H9 (cell line): ENCODE data around the gene STK11IP. TPM values are rescaled to one million over a fixed set of nuclear protein-coding genes. Genes with fewer than 3 reads are reported as not detected.

Experiments
- DNase-seq: peaks from one replicate; pipeline ENCODE4 v3.0.0-alpha.2; 2017
- H2AFZ ChIP-seq: one replicate; pipeline ENCODE4 v1.6.1; 2013; ENCODE audit warnings: mild to moderate bottlenecking, low read length, control low read depth, moderate library complexity
- H2AK5ac ChIP-seq: 2 replicates; pipeline ENCODE4 v1.6.1; 2013; ENCODE audit warnings: low read length, control low read depth, mixed read lengths; ENCODE audit not compliant: insufficient read length
- H2BK120ac ChIP-seq: one replicate; pipeline ENCODE4 v1.6.1; 2013; ENCODE audit warnings: low read depth, mild to moderate bottlenecking, low read length, control low read depth, inconsistent platforms; ENCODE audit not compliant: poor library complexity, severe bottlenecking
- H2BK12ac ChIP-seq: 2 replicates; pipeline ENCODE4 v1.6.1; 2013; ENCODE audit warnings: low read length, control low read depth, mixed read lengths, low read depth; ENCODE audit not compliant: insufficient read length
- H2BK15ac ChIP-seq: 2 replicates; pipeline ENCODE4 v1.6.1; 2013; ENCODE audit warnings: low read depth, low read length, control low read depth
- H2BK20ac ChIP-seq: one replicate; pipeline ENCODE4 v1.6.1; 2013; ENCODE audit warnings: low read depth, mild to moderate bottlenecking, low read length, control low read depth, inconsistent platforms; ENCODE audit not compliant: poor library complexity, severe bottlenecking
- H2BK5ac ChIP-seq: 2 replicates; pipeline ENCODE4 v1.6.1; 2013; ENCODE audit warnings: low read length, control low read depth, mixed read lengths; ENCODE audit not compliant: insufficient read length
- H3K14ac ChIP-seq: 2 replicates; pipeline ENCODE4 v1.6.1; 2013; ENCODE audit warnings: low read length, control low read depth; ENCODE audit not compliant: insufficient read depth
- H3K18ac ChIP-seq: 2 replicates; pipeline ENCODE4 v1.6.1; 2013; ENCODE audit warnings: low read depth, mild to moderate bottlenecking, mixed read lengths, low read length, control low read depth; ENCODE audit not compliant: insufficient read length
- H3K23ac ChIP-seq: 2 replicates; pipeline ENCODE4 v1.6.1; 2013; ENCODE audit warnings: low read length, control low read depth, mixed read lengths, low read depth; ENCODE audit not compliant: insufficient read length
- H3K23me2 ChIP-seq: 2 replicates; pipeline ENCODE4 v1.6.1; 2013; ENCODE audit warnings: low read depth, mild to moderate bottlenecking, mixed read lengths, low read length, control low read depth; ENCODE audit not compliant: insufficient read length, poor library complexity, severe bottlenecking
- H3K27ac ChIP-seq: 2 replicates; pipeline ENCODE4 v1.5.1; 2013; ENCODE audit warnings: low read length, control low read depth, mixed read lengths, low read depth; ENCODE audit not compliant: insufficient read length
- H3K27me3 ChIP-seq: 2 replicates; pipeline ENCODE4 v1.6.1; 2013; ENCODE audit warnings: low read length, control low read depth, inconsistent platforms; ENCODE audit not compliant: insufficient read depth
- H3K4ac ChIP-seq: 2 replicates; pipeline ENCODE4 v1.6.1; 2013; ENCODE audit warnings: low read depth, mild to moderate bottlenecking, control low read depth, inconsistent platforms, low read length, moderate library complexity
- H3K4me1 ChIP-seq: 2 replicates; pipeline ENCODE4 v1.6.1; 2013; ENCODE audit warnings: low read length, control low read depth, inconsistent platforms; ENCODE audit not compliant: insufficient read depth
- H3K4me2 ChIP-seq: 2 replicates; pipeline ENCODE4 v1.6.1; 2013; ENCODE audit warnings: low read length, control low read depth, mixed read lengths; ENCODE audit not compliant: insufficient read length, insufficient read depth
- H3K56ac ChIP-seq: 2 replicates; pipeline ENCODE4 v1.6.1; 2013; ENCODE audit warnings: low read depth, mild to moderate bottlenecking, mixed read lengths, low read length, control low read depth; ENCODE audit not compliant: insufficient read length
- H3K79me1 ChIP-seq: 2 replicates; pipeline ENCODE4 v1.6.1; 2013; ENCODE audit warnings: low read depth, mild to moderate bottlenecking, moderate library complexity, low read length, control low read depth, inconsistent platforms; ENCODE audit not compliant: insufficient read depth, poor library complexity, severe bottlenecking
- H3K79me2 ChIP-seq: 2 replicates; pipeline ENCODE4 v1.6.1; 2013; ENCODE audit warnings: low read length, control low read depth, inconsistent platforms; ENCODE audit not compliant: insufficient read depth
- H3K9ac ChIP-seq: 2 replicates; pipeline ENCODE4 v1.6.1; 2013; ENCODE audit warnings: low read length, control low read depth, mixed read lengths; ENCODE audit not compliant: insufficient read length; ENCODE audit errors: extremely low read depth
- H3K9me3 ChIP-seq: one replicate; pipeline ENCODE4 v1.6.1; 2013; ENCODE audit warnings: low read depth, low read length, inconsistent platforms; ENCODE audit not compliant: control insufficient read depth
- H3T11ph ChIP-seq: one replicate; pipeline ENCODE4 v1.6.1; 2013; ENCODE audit warnings: mild to moderate bottlenecking, low read length, control low read depth, inconsistent platforms
- H4K20me1 ChIP-seq: one replicate; pipeline ENCODE4 v1.6.1; 2013; ENCODE audit not compliant: control insufficient read depth, insufficient read length, insufficient read depth
- H4K5ac ChIP-seq: 2 replicates; pipeline ENCODE4 v1.6.1; 2013; ENCODE audit warnings: low read depth, mild to moderate bottlenecking, mixed read lengths, low read length, control low read depth; ENCODE audit not compliant: insufficient read length
- H4K8ac ChIP-seq: replicated peaks from 2 replicates; pipeline ENCODE4 v1.6.1; 2013; ENCODE audit warnings: low read length, control low read depth, mixed read lengths, low read depth; ENCODE audit not compliant: insufficient read length
- H4K91ac ChIP-seq: 2 replicates; pipeline ENCODE4 v1.6.1; 2013; ENCODE audit warnings: low read depth, mild to moderate bottlenecking, moderate library complexity, mixed read lengths, low read length, control low read depth; ENCODE audit not compliant: insufficient read length
- H3K27ac Mint-ChIP-seq, 3 experiments: 2 replicates in 2 of 3; 3 replicates in 1 of 3; pipeline ENCODE4 v1.8.0; 2020 to 2021; ENCODE audit warnings: mixed read lengths in 3 of 3, mild to moderate bottlenecking in 1 of 3, moderate library complexity in 1 of 3
- H3K27me3 Mint-ChIP-seq: 2 replicates; pipeline ENCODE4 v1.8.0; 2021; ENCODE audit warnings: low read depth, mild to moderate bottlenecking, moderate library complexity, mixed read lengths
- H3K36me3 Mint-ChIP-seq, 3 experiments: 2 replicates in 2 of 3; 3 replicates in 1 of 3; pipeline ENCODE4 v1.8.0; 2020 to 2021; ENCODE audit warnings: low read depth in 3 of 3, mixed read lengths in 3 of 3; ENCODE audit not compliant: insufficient read depth in 1 of 3
- H3K4me1 Mint-ChIP-seq, 2 experiments: 2 replicates each; pipeline ENCODE4 v1.8.0; 2020; ENCODE audit warnings: mixed read lengths in 2 of 2
- H3K4me3 Mint-ChIP-seq, 2 experiments: 2 replicates in 1 of 2; 3 replicates in 1 of 2; pipeline ENCODE4 v1.8.0; 2020 to 2021; ENCODE audit warnings: mild to moderate bottlenecking in 2 of 2, mixed read lengths in 2 of 2, moderate library complexity in 1 of 2
- H3K9me3 Mint-ChIP-seq, 2 experiments: 2 replicates in 1 of 2; 3 replicates in 1 of 2; pipeline ENCODE4 v1.8.0; 2020; ENCODE audit warnings: mild to moderate bottlenecking in 2 of 2, mixed read lengths in 2 of 2, moderate library complexity in 1 of 2
- CTCF ChIP-seq: fragments of 200-600 bp; sonication (generic); conservative IDR thresholded peaks from 3 replicates; pipeline ENCODE4 v1.8.0; 2021; ENCODE audit warnings: antibody characterized with exemption, mild to moderate bottlenecking
- WGBS: extraction: QIAGEN DNeasy Blood & Tissue Kit; methylation state at CpG from one replicate; pipeline ENCODE4 v1.1.7; 2013; ENCODE audit warnings: missing lambda C conversion rate, low lambda C conversion rate, mixed read lengths; ENCODE audit not compliant: insufficient read length; ENCODE audit errors: extremely low coverage; 5-methylcytosine and 5-hydroxymethylcytosine counted together
- total RNA-seq: library from RNA; stranded (reverse); gene quantifications from 2 replicates; pipeline ENCODE4 v1.2.1, GENCODE V29; 2021

Gene STK11IP
- total RNA-seq, 1 experiment from 2014 or later = 31.1 TPM

DNA sequence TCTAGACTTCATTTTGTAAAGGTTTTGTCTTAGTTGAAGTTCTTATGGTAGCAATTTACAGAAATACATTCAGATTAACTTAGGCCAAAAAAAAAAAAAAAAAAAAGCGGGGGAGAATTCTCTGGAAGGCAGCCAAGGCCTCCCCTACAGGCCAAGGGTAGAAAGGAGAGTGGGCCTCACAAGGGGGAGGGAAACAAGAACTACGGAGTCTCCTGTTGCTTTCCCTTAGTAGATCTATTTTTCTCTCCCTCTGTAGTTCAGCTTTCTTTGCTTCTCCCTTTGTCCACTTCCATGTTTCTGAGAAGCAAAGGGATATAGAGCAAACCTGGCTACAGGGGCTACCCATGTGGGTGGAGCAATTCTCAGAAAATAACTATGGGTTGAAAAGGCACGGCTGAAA is 2.4 kb upstream of the STK11IP start:
- Histone ChIP-seq H2AFZ (no peak overlapping the region), H3K23me2 (peaks cover 6% of the 10 kb centered on the region), H3T11ph (no peak overlapping the region), H3K18ac (no peak overlapping the region), H4K8ac (no peak overlapping the region), H3K4ac (no peak overlapping the region), H3K27ac (no peak overlapping the region), H4K91ac (no peak overlapping the region), H3K23ac (no peak overlapping the region), H3K9me3 (no peaks in the 10 kb centered on the region), H3K4me2 (no peak overlapping the region), H3K9ac (no peak overlapping the region), H4K5ac (no peak overlapping the region), H2BK15ac (no peak overlapping the region), H2BK5ac (no peak overlapping the region), H2AK5ac (no peak overlapping the region), H3K79me2 (no peaks in the 10 kb centered on the region), H2BK120ac (no peak overlapping the region), H3K27me3 (no peaks in the 10 kb centered on the region), H4K20me1 (no peaks in the 10 kb centered on the region), H3K4me1 (peaks cover 3% of the 10 kb centered on the region; the same call in 1 of the 2 replicates), H3K56ac (no peak overlapping the region), H3K79me1 (no peaks in the 10 kb centered on the region), H2BK12ac (no peak overlapping the region), H2BK20ac (no peak overlapping the region), H3K14ac (no peak overlapping the region)
- Mint-ChIP-seq H3K4me1 (peaks cover 28% of the 10 kb centered on the region in 2 experiments), H3K4me3 (0 out of 5 replicates have a peak overlapping the region, but pooled peaks of 1 of the 2 experiments have one; percentile 13), H3K27ac (peak overlapping the region in 2 of 3 experiments; percentile 40 to 61; a peak in 1 of 7 replicates), H3K9me3 (no peaks in the 10 kb centered on the region), H3K27me3 (peaks cover 5% of the 10 kb centered on the region), H3K36me3 (peaks cover 0 to 4% (median 0%) of the 10 kb centered on the region in 3 experiments; a peak in 1 of 7 replicates)
- DNase-seq = no peak
- TF ChIP-seq CTCF = peak; percentile 50
- no CpG with 5 or more reads among the region's 3 CpGs for WGBS
